ENCODE data around the gene VPS26B.
"Not testable (repeated sequence)": the region's sequence is repeated elsewhere in the genome, so short reads cannot be mapped to it uniquely, and the experiment has no call there.

VPS26B gene

DNA sequence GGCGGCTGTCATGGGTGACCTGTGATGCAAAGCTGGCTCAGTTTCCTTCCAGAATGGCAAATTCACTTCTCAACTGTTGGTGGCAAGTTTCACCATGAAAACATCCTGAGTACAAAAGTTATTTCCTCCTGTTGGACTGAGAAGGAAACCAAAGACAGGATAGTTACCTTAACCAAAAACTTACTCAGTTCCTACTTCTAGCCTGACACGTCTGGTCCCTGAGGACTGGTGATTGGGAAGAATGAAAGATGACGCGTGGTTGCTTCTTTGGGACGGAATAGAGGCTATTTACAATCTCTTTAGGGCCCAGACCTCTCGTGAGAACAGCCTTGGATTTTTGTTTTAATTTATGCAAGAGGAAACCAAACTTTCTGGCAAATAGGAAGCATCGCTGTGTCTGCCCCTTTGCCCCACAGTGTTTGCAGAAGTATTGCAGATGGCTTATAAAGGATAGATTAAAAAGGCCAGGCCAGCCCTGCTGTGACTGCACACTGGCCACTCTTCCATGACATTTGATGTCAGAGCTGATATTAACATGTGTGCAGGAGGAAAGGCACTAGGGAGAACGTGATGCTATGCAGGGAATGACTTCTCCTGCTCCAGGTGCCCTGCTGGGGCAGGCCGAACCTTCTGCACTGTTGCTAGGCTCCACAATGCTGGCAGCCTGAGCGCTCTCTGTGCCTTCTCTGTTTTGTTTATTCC is 7.6 kb downstream of the VPS26B start:
- DNase-seq (ENCODE audit: low spot score): no peak

DNA sequence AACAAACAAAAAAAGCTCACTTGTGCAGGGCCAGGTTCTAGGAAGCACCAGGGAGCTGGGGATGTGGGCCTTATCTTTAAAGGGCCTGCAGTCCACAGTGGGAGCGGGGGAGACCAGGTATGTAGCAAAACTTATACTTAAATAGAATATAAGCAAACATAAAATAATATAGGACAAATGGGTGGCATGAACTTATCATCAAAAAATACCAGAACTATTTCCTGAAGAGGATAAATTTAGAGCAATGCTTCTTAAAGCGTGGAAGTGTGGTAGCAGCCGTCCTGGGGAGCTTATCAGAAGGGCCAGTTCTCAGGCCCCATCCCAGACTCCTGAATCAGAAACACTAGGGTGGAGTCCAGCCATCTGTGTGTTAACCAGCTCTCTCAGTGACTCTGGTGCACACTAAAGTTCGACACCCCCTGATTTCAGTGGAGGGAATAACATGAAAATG is 9.3 kb downstream of the VPS26B start:
- no peak for DNase-seq (ENCODE audit: low spot score)

- no peak for DNase-seq (ENCODE audit: low spot score)
These were observed 10.9 kb downstream of the VPS26B start for GRCh38 chr11:134235399-134235798.

GRCh38 chr11:134236834-134237556 is 12.5 kb downstream of the VPS26B start:
- no peak for DNase-seq (ENCODE audit: low spot score)

GRCh38 chr11:134237557-134237922 is 13.1 kb downstream of the VPS26B start:
- no peak for DNase-seq (ENCODE audit: low spot score)

DNA sequence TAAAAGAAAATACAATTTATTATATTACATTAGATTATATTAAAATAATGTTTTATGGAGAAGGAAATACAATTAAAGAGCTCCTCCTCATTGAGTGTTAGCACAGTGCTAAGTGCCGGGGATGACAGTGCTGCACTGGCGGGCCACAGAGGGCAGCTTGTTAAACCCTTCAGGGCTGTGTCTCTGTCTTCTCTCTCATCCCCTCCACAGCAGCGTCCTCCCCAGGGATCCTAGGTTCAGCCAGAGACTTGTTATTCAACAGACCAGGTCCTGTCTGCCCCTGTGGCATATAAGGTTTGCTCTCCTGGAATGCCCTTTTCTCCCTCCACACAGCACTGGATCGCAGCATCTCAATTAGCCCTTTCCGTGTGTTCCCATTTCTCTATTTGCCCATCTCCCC is 14.5 kb downstream of the VPS26B start:
- DNase-seq (ENCODE audit: low spot score): no peak

DNA sequence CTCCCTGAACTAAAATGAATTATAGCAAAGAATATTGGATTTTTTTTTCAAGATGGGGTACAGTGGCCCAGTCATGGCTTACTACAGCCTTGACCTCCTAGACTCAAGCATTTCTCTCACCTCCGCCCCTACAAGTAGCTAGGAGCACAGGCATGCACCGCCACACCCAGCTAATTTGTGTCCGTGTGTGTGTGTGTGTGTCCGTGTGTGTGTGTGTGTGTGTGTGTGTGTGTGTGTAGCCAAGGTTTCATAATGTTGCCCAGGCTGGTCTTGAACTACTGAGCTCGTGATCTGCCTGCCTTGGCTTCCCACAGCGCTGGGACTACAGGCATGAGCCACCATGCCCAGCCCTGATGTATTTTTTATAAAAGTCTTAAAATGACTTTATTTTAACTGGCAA is 16.1 kb downstream of the VPS26B start:
- no peak for DNase-seq (ENCODE audit: low spot score)

DNA sequence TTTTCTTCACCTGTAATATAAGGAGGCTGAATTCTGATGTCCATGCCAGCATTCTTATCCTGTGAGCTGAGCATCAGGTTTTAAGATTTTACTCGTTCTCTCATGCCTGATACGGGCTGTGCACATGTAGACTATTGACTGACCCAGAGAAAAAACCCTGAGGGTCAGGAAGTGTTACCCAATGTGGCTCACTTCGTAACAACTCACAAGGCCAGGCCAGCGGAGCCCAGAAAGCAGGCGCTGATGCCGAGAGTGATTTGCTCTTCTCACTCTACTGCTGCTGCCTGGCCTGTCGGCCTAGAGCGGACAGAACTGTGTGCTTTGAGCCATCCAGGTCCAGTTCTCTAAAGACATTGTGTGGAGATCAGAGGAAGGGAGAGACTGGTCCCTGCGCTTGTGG is 17.9 kb downstream of the VPS26B start:
- DNase-seq (ENCODE audit: low spot score): no peak

DNA sequence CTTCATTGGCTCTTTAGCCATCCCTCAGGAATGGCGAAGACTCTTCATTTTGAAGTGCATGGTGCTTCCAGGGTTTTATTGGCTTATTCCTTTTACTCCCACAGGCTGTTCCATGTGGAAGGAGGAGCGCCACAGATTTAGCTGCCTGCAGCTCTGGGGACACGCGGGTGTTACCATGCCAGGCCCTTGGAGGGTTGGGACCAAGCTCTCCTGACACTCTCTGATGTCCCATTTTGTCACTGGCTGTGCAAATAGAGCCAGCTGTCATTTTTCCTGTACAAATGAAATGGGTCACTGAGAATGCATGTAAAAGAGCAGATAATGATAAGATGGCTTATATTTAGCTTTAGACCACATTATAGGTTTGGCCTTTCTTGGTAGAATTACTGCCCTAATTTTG is 19.4 kb downstream of the VPS26B start:
- no peak for DNase-seq (ENCODE audit: low spot score)

DNA sequence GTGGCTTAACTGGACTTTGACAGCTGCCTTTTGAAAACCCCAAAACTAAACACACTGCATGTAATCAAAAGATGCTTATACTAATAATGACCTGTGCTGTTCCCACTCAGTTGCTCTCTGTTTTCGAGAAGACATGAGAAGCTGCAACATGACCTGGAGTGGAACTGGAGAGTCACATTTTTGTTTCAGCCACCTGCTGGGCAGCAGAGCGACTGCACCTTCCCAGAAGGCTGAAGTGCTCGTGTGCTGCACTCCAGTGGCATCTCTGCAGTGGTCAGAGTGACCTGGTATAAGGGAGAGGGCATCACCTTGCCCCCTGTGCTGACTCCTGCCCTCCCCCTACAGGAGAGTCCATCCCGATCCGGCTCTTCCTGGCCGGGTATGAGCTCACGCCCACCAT is 20.1 kb downstream of the VPS26B start:
- DNase-seq (ENCODE audit: low spot score): no peak

GRCh38 chr11:134245434-134245833 is 21.0 kb downstream of the VPS26B start:
- DNase-seq (ENCODE audit: low spot score): no peak

DNA sequence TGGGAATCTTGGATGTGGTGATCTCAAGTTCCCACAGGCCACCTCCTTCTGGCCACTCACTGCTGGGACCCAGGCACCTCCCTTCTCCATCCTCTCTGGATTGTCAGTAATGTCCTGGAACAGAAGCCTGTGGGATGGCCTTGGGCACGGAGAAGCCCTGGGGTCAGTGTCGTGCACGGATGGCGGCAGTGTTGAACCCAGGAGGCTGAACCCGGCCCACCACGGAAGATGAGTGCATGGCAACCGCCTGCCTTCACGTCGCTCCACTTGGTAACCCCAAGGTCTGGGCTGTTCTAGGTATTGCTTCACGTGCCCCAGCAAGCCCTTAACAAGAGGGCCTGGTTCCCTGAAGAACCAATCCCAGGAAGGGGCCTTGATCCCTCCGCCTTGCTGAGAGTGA is 21.6 kb downstream of the VPS26B start:
- DNase-seq (ENCODE audit: low spot score): no peak

GRCh38 chr11:134246678-134247077 is 22.2 kb downstream of the VPS26B start:
- no peak for DNase-seq (ENCODE audit: low spot score)

- no peak for DNase-seq (ENCODE audit: low spot score)
These were observed 24.5 kb downstream of the VPS26B start for GRCh38 chr11:134248910-134249480.

DNA sequence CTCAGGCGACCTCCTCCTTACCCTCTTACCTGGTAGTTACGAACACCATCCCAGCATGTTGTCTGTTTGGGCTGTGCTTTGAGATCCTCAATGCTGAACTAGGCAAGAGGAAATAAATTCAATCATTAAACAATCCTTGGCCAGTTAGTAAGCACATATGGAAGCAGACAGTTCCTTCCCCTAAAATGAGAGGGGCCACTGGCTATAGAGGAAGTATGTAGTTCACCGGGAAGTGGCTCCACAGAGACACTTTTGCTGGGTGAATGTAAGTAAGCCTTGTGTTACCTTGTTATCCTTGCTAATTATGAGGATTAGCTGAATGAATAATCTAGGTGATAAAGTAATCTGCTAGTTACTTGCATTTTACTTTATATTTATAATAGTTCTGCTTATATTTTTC is 25.8 kb downstream of the VPS26B start:
- DNase-seq (ENCODE audit: low spot score): no peak

DNA sequence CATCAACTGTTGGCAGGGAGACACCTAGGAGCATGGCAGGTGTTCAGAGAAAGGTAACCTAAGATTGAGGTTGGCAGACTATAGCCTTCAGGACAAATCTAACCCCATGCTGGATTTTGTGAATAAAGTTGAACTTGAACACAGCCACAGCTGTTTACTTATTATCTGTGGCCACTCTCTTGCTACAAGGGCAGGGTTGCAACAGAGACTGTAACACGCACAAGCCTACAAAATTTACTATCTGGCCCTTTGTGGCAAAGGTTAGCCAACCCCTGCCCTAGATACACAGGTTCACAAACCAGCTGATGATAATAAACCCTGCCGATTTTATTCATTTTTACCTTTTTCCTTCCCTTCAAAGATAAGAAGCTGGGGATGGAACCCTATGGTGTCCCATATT is 26.2 kb downstream of the VPS26B start:
- DNase-seq (ENCODE audit: low spot score): no peak

- peak; percentile 40 for DNase-seq (ENCODE audit: low spot score)
These were observed 28.1 kb downstream of the VPS26B start for GRCh38 chr11:134252346-134253187.

DNA sequence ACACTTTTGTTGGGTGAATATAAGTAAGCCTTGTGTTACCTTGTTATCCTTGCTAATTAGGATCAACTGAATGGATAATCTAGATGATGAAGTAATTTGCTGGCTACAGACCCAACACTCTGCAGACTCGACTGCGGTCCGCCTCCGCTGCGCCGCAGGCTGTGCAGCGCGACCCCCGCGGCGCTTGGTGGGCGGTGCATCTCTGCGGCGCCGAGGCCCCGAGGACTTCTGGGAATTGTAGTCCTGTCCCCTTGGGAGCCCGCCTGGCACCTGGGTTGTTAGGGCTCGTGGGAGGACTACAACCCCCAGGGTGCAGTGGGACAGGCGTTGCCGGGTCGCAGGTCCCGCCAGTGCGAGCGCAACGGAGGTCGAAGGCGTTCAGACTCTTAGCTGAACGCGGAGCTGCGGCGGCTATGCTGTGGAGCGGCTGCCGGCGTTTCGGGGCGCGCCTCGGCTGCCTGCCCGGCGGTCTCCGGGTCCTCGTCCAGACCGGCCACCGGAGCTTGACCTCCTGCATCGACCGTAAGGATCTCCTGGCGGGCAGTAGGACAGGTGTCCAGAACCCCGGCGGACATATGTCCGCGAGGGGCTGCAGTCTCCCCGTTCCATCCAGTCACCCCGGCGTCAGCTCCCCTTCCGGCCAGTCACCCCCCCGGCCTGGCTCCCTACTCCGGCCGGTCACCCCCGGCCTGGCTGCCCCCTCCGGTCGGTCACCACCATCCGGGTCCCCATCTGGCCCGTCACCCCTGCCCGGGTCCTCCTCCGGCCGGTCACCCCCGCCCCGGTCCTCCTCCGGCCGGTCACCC is 28.9 kb downstream of the VPS26B start, which contains the start of the genes ACAD8 and THYN1:
Gene ACAD8 (plus strand): TSS at position 381 of the 806 bp plus-strand sequence. CDS start 33 bp downstream, at position 414.
Gene THYN1 (minus strand): TSS at position 165 of the 806 bp plus-strand sequence. CDS start 470 bp downstream, outside the sequence.
- DNase-seq (ENCODE audit: low spot score): peak; percentile 95

- DNase-seq (ENCODE audit: low spot score): no peak
These were observed 30.1 kb downstream of the VPS26B start for GRCh38 chr11:134254433-134255183.

- not testable (repeated sequence) for DNase-seq (ENCODE audit: low spot score)
These were observed 30.7 kb downstream of the VPS26B start for GRCh38 chr11:134255184-134255561.

- no peak for DNase-seq (ENCODE audit: low spot score)
These were observed 32.6 kb downstream of the VPS26B start for GRCh38 chr11:134257101-134257500.

Measured in kidney capillary endothelial cell (primary cell).